Hepatocyte (in vitro differentiated cells): ENCODE data around the gene FHIP1B. TPM values are rescaled to one million over a fixed set of nuclear protein-coding genes. Genes with fewer than 3 reads are reported as not detected.

Experiments
- DNase-seq: peaks from one replicate; pipeline ENCODE4 v3.0.0-alpha.2; 2016; ENCODE audit warnings: low spot score
- H2AFZ ChIP-seq: fragments of 200-600 bp; sonication (generic); 2 replicates; pipeline ENCODE4 v1.6.0; 2016; ENCODE audit warnings: antibody characterized with exemption, mild to moderate bottlenecking
- H3K27ac ChIP-seq: fragments of 200-600 bp; sonication (generic); 2 replicates; pipeline ENCODE4 v1.5.1; 2016; ENCODE audit warnings: mild to moderate bottlenecking
- H3K27me3 ChIP-seq: fragments of 200-600 bp; sonication (generic); 2 replicates; pipeline ENCODE4 v1.6.1; 2016
- H3K36me3 ChIP-seq: fragments of 200-600 bp; sonication (generic); replicated peaks from 2 replicates; pipeline ENCODE4 v1.5.1; 2016; ENCODE audit warnings: low read depth; ENCODE audit not compliant: insufficient read depth
- H3K4me1 ChIP-seq: fragments of 200-600 bp; sonication (generic); 2 replicates; pipeline ENCODE4 v1.5.1; 2016; ENCODE audit warnings: mild to moderate bottlenecking, moderate library complexity; ENCODE audit not compliant: insufficient read depth
- H3K4me2 ChIP-seq: fragments of 200-600 bp; sonication (generic); 2 replicates; pipeline ENCODE4 v1.6.0; 2016
- H3K4me3 ChIP-seq: fragments of 200-600 bp; sonication (generic); 2 replicates; pipeline ENCODE4 v1.5.1; 2016; ENCODE audit warnings: mild to moderate bottlenecking
- H3K79me2 ChIP-seq: fragments of 200-600 bp; sonication (generic); 2 replicates; pipeline ENCODE4 v1.6.0; 2017; ENCODE audit warnings: mild to moderate bottlenecking
- H3K9me2 ChIP-seq: fragments of 200-600 bp; sonication (generic); replicated peaks from 2 replicates; pipeline ENCODE4 v1.6.0; 2017; ENCODE audit warnings: mild to moderate bottlenecking; ENCODE audit not compliant: insufficient read depth
- H3K9me3 ChIP-seq: fragments of 200-600 bp; sonication (generic); 2 replicates; pipeline ENCODE4 v1.5.1; 2016; ENCODE audit warnings: low read depth, mild to moderate bottlenecking
- H4K20me1 ChIP-seq: fragments of 200-600 bp; sonication (generic); 2 replicates; pipeline ENCODE4 v1.6.0; 2016; ENCODE audit warnings: mild to moderate bottlenecking; ENCODE audit not compliant: insufficient read depth, poor library complexity, severe bottlenecking
- EZH2 ChIP-seq: fragments of 200-600 bp; sonication (generic); IDR thresholded peaks from 2 replicates; pipeline ENCODE4 v1.6.1; 2016; ENCODE audit warnings: antibody characterized with exemption, mild to moderate bottlenecking, borderline replicate concordance
- EZH2phosphoT487 ChIP-seq: fragments of 200-600 bp; sonication (generic); IDR thresholded peaks from one replicate; pipeline ENCODE4 v1.6.1; 2018; ENCODE audit warnings: antibody characterized with exemption, mild to moderate bottlenecking, low read depth, moderate library complexity; ENCODE audit not compliant: unreplicated experiment, severe bottlenecking
- WGBS: methylation state at CpG from one replicate; pipeline ENCODE4 v1.1.6; 2016; ENCODE audit warnings: low lambda C conversion rate; ENCODE audit errors: missing lambda C conversion rate; 5-methylcytosine and 5-hydroxymethylcytosine counted together
- polyA plus RNA-seq: library from polyadenylated mRNA; unstranded; fragments of >200 nt; fragmentation: Nextera tagmentation; extraction: Ambion mirVana; gene quantifications from 2 replicates; pipeline ENCODE4 v1.2.1, GENCODE V29; 2016
- total RNA-seq: library from RNA; depleted of rRNA; stranded (reverse); fragments of >200 nt; gene quantifications from 2 replicates; pipeline ENCODE4 v1.2.3, GENCODE V29; 2014
- TF ChIP-seq, protein P1 (sequence below): fragments of 200-600 bp; sonication (generic); IDR thresholded peaks from 2 replicates; pipeline ENCODE4 v1.5.1; 2016; ENCODE audit warnings: antibody characterized with exemption, mild to moderate bottlenecking; ENCODE audit not compliant: poor library complexity

FHIP1B gene
- total and polyA plus RNA-seq, 2 experiments from 2014 or later, result 27.7 to 31.5 TPM

DNA sequence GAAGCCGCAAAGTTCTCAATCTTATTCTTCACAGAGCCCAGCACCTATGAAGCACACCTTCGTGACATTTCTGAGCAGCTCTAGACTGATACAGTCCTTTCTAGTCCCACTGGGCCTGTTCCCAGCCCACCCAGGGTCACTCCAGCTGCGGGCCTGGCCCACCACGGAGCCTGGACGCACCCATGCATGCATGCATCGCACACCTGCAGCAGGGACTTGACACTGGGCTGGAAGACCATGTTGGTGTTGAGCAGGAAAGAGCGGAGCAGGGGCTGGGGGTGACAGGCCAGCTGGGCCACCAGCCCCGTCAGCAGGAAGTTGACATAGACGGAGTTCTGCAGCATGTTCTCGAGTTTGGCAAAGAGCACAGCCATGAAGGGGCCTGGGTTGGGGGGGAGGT is 19.9 kb downstream of the FHIP1B start:
- WGBS, result 98% methylated on average over 10 of the region's 10 CpGs
- no peaks in the 10 kb centered on the region for H3K27me3 ChIP-seq
- no peaks in the 10 kb centered on the region for H3K9me3 ChIP-seq
- H4K20me1 ChIP-seq, result no peaks in the 10 kb centered on the region
- H3K4me1 ChIP-seq, result no peaks in the 10 kb centered on the region
- no peak for DNase-seq
- no peaks in the 10 kb centered on the region for H3K79me2 ChIP-seq
- no peaks in the 10 kb centered on the region for H3K36me3 ChIP-seq
- no peaks in the 10 kb centered on the region for H3K9me2 ChIP-seq
- H3K4me2 ChIP-seq, result no peak overlapping the region
- no peak overlapping the region for H3K27ac ChIP-seq
- TF ChIP-seq, protein P1, sequence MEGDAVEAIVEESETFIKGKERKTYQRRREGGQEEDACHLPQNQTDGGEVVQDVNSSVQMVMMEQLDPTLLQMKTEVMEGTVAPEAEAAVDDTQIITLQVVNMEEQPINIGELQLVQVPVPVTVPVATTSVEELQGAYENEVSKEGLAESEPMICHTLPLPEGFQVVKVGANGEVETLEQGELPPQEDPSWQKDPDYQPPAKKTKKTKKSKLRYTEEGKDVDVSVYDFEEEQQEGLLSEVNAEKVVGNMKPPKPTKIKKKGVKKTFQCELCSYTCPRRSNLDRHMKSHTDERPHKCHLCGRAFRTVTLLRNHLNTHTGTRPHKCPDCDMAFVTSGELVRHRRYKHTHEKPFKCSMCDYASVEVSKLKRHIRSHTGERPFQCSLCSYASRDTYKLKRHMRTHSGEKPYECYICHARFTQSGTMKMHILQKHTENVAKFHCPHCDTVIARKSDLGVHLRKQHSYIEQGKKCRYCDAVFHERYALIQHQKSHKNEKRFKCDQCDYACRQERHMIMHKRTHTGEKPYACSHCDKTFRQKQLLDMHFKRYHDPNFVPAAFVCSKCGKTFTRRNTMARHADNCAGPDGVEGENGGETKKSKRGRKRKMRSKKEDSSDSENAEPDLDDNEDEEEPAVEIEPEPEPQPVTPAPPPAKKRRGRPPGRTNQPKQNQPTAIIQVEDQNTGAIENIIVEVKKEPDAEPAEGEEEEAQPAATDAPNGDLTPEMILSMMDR, result no peak
- TF ChIP-seq EZH2phosphoT487 (no peak), EZH2 (no peak)
- H3K4me3 ChIP-seq, result no peak overlapping the region
- no peak overlapping the region for H2AFZ ChIP-seq

DNA sequence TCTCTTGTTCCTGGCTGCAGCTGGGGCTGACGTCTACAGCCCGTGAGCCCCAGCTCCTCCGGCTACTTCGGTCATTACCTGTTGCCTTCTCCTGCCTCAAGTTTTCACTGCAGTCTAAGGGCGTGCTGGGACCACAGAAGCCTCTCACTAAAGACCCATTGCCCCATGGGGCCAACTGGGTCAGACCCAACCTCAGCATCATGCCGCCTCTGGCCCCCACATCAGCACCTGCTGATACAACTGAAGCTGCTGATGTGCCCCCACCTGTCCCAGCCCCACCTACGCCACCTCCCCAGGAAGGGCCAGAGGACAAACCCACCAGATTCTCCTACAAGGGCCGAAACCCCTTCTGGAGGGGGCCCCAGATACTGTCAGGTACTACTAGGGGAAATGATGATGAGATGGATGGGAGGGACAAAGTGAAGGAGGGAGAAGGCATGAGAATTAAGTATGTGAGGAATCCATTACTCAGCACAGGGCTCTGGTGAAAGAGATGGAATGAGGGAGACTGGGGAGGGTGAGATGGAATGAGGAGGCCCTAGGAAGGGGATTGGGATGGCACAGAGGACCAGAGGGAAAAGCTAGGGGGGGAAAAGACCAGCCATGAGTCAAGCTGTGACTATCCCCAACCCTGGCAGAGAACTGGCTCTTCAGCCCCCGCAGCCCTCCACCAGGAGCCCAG is 24.0 kb downstream of the FHIP1B start:
- Histone ChIP-seq H3K4me3 (no peak overlapping the region), H3K9me3 (no peaks in the 10 kb centered on the region), H4K20me1 (no peaks in the 10 kb centered on the region), H3K79me2 (no peaks in the 10 kb centered on the region), H2AFZ (no peak overlapping the region), H3K4me2 (no peak overlapping the region), H3K9me2 (no peaks in the 10 kb centered on the region), H3K36me3 (no peaks in the 10 kb centered on the region), H3K27me3 (no peaks in the 10 kb centered on the region), H3K27ac (no peak overlapping the region), H3K4me1 (no peaks in the 10 kb centered on the region)
- TF ChIP-seq EZH2phosphoT487 (no peak), EZH2 (no peak)
- TF ChIP-seq, protein P1, result no peak
- WGBS, result 97% methylated on average over 9 of the region's 9 CpGs
- DNase-seq, result no peak

DNA sequence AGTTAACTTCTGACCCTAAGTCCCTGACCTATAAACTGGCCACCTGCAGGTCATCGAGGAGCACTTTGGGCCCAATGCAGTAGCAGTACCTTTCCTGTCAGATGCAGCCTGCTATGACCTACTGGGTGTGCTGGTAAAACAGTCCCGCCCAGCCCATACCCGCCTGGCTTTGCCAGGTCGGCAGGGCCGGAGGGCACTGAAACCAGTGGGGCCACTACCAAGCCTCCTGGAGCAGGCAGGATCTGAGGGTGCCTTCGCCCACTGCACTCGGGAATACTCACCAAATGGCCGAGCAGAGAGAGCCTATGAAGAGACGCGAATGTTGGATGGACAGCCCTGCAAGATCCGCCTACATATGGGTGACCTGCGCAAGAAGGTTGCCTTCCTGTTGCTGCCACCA is 24.6 kb downstream of the FHIP1B start:
- no peak overlapping the region for H3K27ac ChIP-seq
- no peak overlapping the region for H3K4me3 ChIP-seq
- H2AFZ ChIP-seq, result no peak overlapping the region
- H3K36me3 ChIP-seq, result no peaks in the 10 kb centered on the region
- H3K79me2 ChIP-seq, result no peaks in the 10 kb centered on the region
- no peaks in the 10 kb centered on the region for H3K9me2 ChIP-seq
- H3K4me1 ChIP-seq, result no peaks in the 10 kb centered on the region
- over 99% methylated on average over 12 of the region's 12 CpGs for WGBS
- TF ChIP-seq EZH2 (no peak), EZH2phosphoT487 (no peak)
- TF ChIP-seq, protein P1, result no peak
- H4K20me1 ChIP-seq, result no peaks in the 10 kb centered on the region
- H3K9me3 ChIP-seq, result no peaks in the 10 kb centered on the region
- no peaks in the 10 kb centered on the region for H3K27me3 ChIP-seq
- no peak for DNase-seq
- H3K4me2 ChIP-seq, result no peak overlapping the region
